Activated CD8-positive, alpha-beta T cell treated with anti-CD3 and anti-CD28 coated beads for 36 hours (primary cell): Measurements from ENCODE around the gene GNG4. TPM values are rescaled to one million over a fixed set of nuclear protein-coding genes. Genes with fewer than 3 reads are reported as not detected.
A peak's percentile ranks its signal among the peaks of the same experiment; 100 is the strongest.

Source experiments
- ATAC-seq: fragments of 200-7000 bp; cut with Tn5 transposase; one replicate; pipeline ENCODE4 v1.10.0; 2021; ENCODE audit warnings: mild to moderate bottlenecking, moderate library complexity
- CTCF ChIA-PET: fragments of 350-600 bp; sonication (Branson Sonifier 250); formaldehyde crosslinking; loops from one replicate; lab custom pipeline; 2021; ENCODE audit warnings: antibody characterized with exemption; lab: Charles Lee
- POLR2A ChIA-PET: fragments of 350-600 bp; sonication (Branson Sonifier 250); formaldehyde crosslinking; loops from one replicate; lab custom pipeline; 2021; ENCODE audit warnings: antibody characterized with exemption; lab: Charles Lee
- DNase-seq: peaks from one replicate; pipeline ENCODE4 v3.0.0-alpha.2; 2020
- H3K27ac Mint-ChIP-seq: one replicate; pipeline ENCODE4 v1.8.0; 2021; ENCODE audit warnings: mild to moderate bottlenecking, mixed read lengths
- H3K27me3 Mint-ChIP-seq: one replicate; pipeline ENCODE4 v1.8.0; 2021; ENCODE audit warnings: mixed read lengths
- H3K36me3 Mint-ChIP-seq: one replicate; pipeline ENCODE4 v1.8.0; 2021; ENCODE audit warnings: low read depth, mixed read lengths
- H3K4me1 Mint-ChIP-seq: one replicate; pipeline ENCODE4 v1.8.0; 2021; ENCODE audit warnings: low read depth, mixed read lengths
- H3K4me3 Mint-ChIP-seq: one replicate; pipeline ENCODE4 v1.8.0; 2021; ENCODE audit warnings: mild to moderate bottlenecking, moderate library complexity, mixed read lengths
- H3K9me3 Mint-ChIP-seq: one replicate; pipeline ENCODE4 v1.8.0; 2021; ENCODE audit warnings: mixed read lengths
- intact Hi-C: fragments of 100-400 bp; cut with micrococcal nuclease; formaldehyde crosslinking; loops from one replicate; pipeline ENCODE4 v1.10.0; 2022
- total RNA-seq, 2 experiments: library from RNA; stranded (reverse); gene quantifications; one replicate each; pipeline ENCODE4 v1.2.3, GENCODE V29; 2021
- TF ChIP-seq, protein P1 (sequence below): fragments of 200-600 bp; IDR thresholded peaks from one replicate; pipeline ENCODE4 v1.8.0; 2022; ENCODE audit warnings: antibody characterized with exemption, mild to moderate bottlenecking

The GNG4 gene
- total RNA-seq, result 1 to 10 TPM; 2.2 to 2.3 TPM

- no peak within 1 kb of the TSS for H3K27ac Mint-ChIP-seq
- intact Hi-C loops, result no loop called here
- peaks cover 3% of the 10 kb centered on the region for H3K9me3 Mint-ChIP-seq
- DNase-seq (peak; percentile 34), ATAC-seq (peak; percentile 50)
- TF ChIP-seq, protein P1, sequence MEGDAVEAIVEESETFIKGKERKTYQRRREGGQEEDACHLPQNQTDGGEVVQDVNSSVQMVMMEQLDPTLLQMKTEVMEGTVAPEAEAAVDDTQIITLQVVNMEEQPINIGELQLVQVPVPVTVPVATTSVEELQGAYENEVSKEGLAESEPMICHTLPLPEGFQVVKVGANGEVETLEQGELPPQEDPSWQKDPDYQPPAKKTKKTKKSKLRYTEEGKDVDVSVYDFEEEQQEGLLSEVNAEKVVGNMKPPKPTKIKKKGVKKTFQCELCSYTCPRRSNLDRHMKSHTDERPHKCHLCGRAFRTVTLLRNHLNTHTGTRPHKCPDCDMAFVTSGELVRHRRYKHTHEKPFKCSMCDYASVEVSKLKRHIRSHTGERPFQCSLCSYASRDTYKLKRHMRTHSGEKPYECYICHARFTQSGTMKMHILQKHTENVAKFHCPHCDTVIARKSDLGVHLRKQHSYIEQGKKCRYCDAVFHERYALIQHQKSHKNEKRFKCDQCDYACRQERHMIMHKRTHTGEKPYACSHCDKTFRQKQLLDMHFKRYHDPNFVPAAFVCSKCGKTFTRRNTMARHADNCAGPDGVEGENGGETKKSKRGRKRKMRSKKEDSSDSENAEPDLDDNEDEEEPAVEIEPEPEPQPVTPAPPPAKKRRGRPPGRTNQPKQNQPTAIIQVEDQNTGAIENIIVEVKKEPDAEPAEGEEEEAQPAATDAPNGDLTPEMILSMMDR, result no peak
- H3K36me3 Mint-ChIP-seq, result no peaks in the 10 kb centered on the region
- ChIA-PET CTCF (no interaction called here), POLR2A (interaction anchor here (1.0 kb wide), 1 partner anchor 8 kb away, joined by 4 read pairs; no protein-coding TSS in a partner anchor)
- peaks cover 52% of the 10 kb centered on the region for H3K27me3 Mint-ChIP-seq
- peaks cover 9% of the 10 kb centered on the region for H3K4me1 Mint-ChIP-seq
- H3K4me3 Mint-ChIP-seq, result peak within 1 kb of the TSS; percentile 67
Measured at GRCh38 chr1:235649368-235650163, at the start of gene GNG4. TSS of gene GNG4 (minus strand) at chr1:235649784. CDS start at chr1:235583838, 65,946 bp downstream.

GRCh38 chr1:235697508-235697907 lies 47.9 kb upstream of the GNG4 start:
- no peaks in the 10 kb centered on the region for H3K27me3 Mint-ChIP-seq
- H3K27ac Mint-ChIP-seq, result peak overlapping the region; percentile 87
- ChIA-PET CTCF (interaction anchor here (0.9 to 1.6 kb wide), 3 partner anchors 19 to 274 kb away, joined by 3 to 4 read pairs (median 4); no protein-coding TSS in a partner anchor), POLR2A (no interaction called here)
- H3K36me3 Mint-ChIP-seq, result peaks cover 67% of the 10 kb centered on the region
- DNase-seq, result peak; percentile 27
- intact Hi-C loops, result no loop called here
- no peak overlapping the region for H3K4me3 Mint-ChIP-seq
- no peaks in the 10 kb centered on the region for H3K9me3 Mint-ChIP-seq
- peak; percentile 94 for ATAC-seq
- TF ChIP-seq, protein P1, result no peak
- peaks cover 21% of the 10 kb centered on the region for H3K4me1 Mint-ChIP-seq

DNA sequence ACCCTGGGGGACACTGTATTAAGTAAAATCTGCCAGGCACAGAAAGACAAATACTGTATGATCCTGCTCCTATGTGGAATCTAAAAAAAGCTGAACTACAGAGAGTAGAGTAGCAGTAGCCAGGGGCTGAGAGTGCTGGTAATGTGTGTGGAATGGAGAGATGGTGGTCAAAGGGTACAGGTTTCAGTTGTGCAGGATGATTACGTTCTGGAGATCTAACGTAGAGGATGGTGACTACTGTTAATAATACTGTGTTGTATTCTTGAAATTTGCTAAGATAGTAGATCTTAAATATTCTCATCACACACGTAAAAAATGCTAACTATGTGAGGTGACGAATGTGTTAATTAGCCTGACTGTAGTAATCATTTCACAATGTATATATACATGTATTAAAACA lies 39.8 kb upstream of the GNG4 start:
- Mint-ChIP-seq H3K27me3 (no peaks in the 10 kb centered on the region), H3K4me3 (no peak overlapping the region), H3K27ac (no peak overlapping the region), H3K9me3 (no peaks in the 10 kb centered on the region), H3K36me3 (peaks cover 42% of the 10 kb centered on the region), H3K4me1 (no peaks in the 10 kb centered on the region)
- CTCF ChIA-PET, result no interaction called here
- POLR2A ChIA-PET, result no interaction called here
- ATAC-seq (no peak), DNase-seq (no peak)
- TF ChIP-seq, protein P1, result no peak
- intact Hi-C loops, result no loop called here

GRCh38 chr1:235688096-235688495 lies 38.5 kb upstream of the GNG4 start:
- DNase-seq (no peak), ATAC-seq (no peak)
- H3K27me3 Mint-ChIP-seq, result no peaks in the 10 kb centered on the region
- TF ChIP-seq, protein P1, result no peak
- CTCF ChIA-PET, result no interaction called here
- no peaks in the 10 kb centered on the region for H3K9me3 Mint-ChIP-seq
- no peaks in the 10 kb centered on the region for H3K4me1 Mint-ChIP-seq
- peaks cover 45% of the 10 kb centered on the region for H3K36me3 Mint-ChIP-seq
- intact Hi-C loops, result no loop called here
- H3K4me3 Mint-ChIP-seq, result no peak overlapping the region
- POLR2A ChIA-PET, result no interaction called here
- no peak overlapping the region for H3K27ac Mint-ChIP-seq

DNA sequence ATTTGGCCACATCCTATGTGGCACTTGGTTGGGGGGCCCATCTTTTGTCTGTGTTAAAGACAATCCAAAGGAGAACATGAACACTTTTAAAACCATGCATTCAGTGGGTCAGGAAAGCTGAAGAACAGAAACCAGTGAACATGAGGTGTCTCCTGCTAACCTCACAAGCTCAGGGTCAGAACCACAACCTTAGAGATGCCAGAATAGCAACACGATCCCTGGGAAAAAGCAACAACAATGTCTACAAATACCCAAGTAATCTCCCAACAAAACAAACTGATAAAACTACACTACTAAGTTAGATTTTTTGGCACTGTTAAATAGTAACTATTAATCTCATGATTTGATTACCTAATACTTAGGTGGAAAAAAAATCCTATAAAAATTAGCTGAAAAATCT lies 34.1 kb upstream of the GNG4 start:
- DNase-seq (no peak), ATAC-seq (no peak)
- ChIA-PET POLR2A (interaction anchor here (0.7 kb wide), 1 partner anchor 11 kb away, joined by 4 read pairs; no protein-coding TSS in a partner anchor), CTCF (interaction anchor here (1.0 kb wide), 2 partner anchors 9 to 82 kb away, joined by 3 read pairs; no protein-coding TSS in a partner anchor)
- TF ChIP-seq, protein P1, result no peak
- Mint-ChIP-seq H3K27me3 (no peaks in the 10 kb centered on the region), H3K4me1 (no peaks in the 10 kb centered on the region), H3K4me3 (no peak overlapping the region), H3K9me3 (no peaks in the 10 kb centered on the region), H3K36me3 (peaks cover 62% of the 10 kb centered on the region), H3K27ac (no peak overlapping the region)
- intact Hi-C loops, result no loop called here
